ENCODE results near the gene GAS7.

Gene GAS7

DNA sequence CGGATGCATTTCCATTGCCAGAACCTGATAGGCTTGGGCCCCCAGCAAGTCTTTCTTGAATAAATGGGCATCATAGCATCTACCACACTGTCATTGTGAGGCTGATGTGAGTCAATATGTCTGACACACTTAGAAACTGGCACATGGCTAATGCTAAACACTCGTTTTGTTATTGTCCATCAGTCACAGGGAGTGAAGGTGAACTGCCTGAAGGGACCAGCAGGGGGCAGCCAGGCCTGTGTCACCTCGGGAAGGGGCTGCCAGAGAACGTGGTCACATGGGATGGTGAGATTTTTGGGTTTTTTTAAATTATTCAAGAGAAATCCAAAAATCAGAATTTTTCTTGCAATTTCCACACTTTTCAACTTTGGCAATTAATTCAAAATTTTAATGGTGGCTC, 292.5 kb downstream of the GAS7 start:
- peak; percentile 8 to 33 for DNase-seq

GRCh38 chr17:9905078-9905415, 293.4 kb downstream of the GAS7 start, which contains the start of gene RCVRN:
Gene RCVRN, minus strand, starts transcription at chr17:9905271. Its CDS starts 91 bp downstream, at chr17:9905180.
- no peak for DNase-seq

DNA sequence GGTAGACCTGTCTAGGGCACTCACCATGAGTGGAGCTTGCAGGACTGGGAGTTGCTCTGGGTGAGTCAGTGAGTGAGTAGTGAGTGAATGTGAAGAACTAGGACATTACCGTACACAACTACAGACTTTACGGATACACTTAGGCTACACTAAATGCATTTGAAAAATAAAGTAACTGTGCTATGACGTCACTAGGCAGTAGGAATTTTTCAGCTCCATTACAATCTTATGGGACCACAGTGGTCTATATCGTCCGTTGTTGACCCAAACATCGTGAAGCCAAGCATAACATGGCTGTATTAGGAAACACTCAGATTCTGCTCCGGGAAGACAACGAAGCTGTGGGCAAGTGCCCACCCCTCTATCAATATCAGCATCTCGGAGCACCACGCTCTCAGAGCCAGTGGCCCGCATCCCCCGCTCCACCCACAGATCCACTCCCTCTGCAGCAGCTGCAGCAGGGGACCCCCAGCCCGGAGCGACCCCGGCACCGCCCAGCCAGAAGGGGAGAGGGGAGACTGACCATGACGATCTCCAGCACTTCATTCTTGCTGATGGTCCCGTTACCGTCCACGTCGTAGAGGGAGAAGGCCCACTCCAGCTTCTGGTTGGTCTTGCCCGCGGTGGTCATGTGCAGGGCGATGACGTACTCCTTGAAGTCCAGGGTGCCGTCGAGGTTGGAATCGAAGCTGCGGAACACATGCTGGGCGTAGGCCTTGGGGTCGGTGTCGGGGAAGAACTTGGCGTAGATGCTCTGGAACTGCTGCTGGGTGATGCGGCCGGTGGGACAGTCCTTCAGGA, 293.9 kb downstream of the GAS7 start:
- DNase-seq: no peak

DNA sequence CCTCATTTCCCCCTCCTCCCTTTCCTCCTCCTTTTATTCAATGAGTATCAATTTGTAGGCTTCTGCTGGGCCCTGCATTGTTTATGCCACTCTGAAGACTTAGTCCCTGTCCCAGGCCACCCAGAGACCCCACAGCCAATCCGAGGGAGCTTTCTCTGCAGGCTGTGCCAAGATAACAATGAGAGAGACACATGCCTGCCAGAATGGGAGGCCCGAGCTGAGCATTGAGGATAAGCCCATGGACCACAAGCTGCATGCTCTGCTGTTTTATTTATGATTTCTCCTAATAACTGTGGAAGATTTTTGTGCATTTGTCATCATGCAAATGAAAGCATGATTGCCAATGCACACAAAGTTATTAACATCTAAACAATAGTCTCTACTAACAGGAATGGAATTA, 296.3 kb downstream of the GAS7 start:
- DNase-seq: no peak

DNA sequence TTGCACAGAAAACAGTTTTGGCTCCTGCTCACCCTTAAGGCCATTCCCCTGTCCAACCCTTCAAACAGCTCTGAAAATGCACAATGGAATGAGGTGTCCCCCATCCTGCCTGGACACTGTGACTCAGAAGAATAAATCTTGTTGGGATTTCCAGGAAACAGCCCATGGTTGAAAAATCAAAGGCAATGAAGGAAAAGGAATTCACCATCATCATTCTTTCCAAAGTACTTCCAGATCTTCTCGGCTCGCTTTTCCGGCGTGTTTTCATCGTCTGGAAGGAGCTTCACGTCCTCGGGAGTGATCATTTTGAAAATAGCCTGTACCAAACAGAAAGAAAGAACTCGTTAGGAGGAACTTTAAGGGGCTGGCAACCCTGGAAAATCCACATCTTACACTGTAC, 297.6 kb downstream of the GAS7 start:
- no peak for DNase-seq

DNA sequence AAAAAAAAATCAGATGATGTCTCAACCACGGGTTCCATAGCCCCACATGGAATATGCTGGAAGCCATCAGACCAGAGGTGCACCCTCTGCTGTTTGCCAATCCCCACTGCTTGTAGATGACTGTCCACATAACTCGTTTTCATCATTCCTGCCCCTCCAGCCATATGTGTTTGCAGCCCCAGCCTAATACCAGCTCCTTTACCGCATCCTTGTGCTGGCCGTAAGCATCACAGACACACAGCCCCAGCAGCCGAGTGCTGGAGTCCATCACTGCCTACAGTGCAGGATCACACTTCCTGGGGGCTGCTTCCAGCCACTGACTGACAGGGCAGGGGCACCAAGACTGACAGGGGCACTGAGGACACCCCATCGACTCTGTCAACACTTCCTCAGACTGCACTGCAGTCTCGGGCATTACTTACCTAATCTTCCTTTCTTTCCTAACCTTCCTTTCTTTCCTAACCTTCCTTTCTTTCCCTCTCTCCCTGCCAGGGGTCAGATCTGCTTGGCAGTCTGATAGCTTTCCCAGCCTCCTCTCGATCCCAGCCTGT, 298.3 kb downstream of the GAS7 start:
- DNase-seq: no peak

GRCh38 chr17:9899280-9900043, 298.9 kb downstream of the GAS7 start:
- no peak for DNase-seq

GRCh38 chr17:9898812-9899211, 299.6 kb downstream of the GAS7 start:
- no peak for DNase-seq

- no peak for DNase-seq
Measured at GRCh38 chr17:9897372-9897968, 300.9 kb downstream of the GAS7 start.

- DNase-seq: peak; percentile 22 to 35
Measured at GRCh38 chr17:9895923-9896322, 302.5 kb downstream of the GAS7 start.

GRCh38 chr17:9894231-9894630, 304.2 kb downstream of the GAS7 start:
- no peak for DNase-seq

DNA sequence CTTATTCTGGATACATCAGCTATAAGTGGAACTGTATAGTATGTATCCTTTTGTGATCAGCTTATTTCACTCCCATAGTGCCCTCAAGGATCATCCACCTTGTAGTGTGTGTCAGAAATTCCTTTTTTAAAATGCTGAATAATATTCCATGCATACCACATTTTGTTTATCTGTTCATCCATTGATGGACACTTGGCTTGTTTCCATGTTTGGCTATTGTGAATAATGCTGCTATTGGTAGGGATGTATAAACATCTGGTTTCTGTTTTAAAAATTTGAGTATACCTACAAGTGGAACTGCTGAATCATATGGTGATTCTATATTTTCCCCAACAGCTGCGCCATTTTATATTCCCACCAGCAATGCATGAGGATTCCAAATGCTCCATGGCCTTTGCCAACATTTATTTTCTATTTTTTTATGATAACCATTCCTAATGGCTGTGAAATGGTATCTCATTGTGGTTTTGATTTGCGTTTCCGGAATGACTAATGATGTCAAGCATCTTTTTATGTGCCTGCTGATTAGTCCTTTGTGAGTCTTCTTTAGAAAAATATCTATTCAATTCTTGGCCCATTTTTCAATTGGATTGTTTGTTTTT, 304.9 kb downstream of the GAS7 start:
- DNase-seq: no peak

- peak; percentile 43 to 45 for DNase-seq
Measured at GRCh38 chr17:9890124-9890523, 308.3 kb downstream of the GAS7 start.

DNA sequence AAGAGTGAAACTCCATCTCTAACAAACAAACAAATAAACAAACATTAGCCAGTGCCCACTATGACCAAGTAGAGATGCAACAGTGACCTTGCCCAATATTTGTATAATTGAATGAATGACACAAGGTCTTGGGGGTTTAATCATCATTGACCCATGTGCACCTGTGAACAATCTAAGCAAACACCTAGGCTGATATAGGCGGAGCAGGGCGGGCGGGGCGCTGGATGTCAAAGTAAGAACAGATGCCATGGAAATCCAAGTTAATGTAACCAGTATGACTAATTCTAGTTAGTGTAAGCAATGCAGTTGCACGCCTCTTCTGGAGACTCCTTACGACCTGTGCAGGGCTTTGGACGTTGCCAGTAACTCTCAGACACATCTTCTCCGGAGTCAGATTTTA, 310.9 kb downstream of the GAS7 start:
- no peak for DNase-seq

DNA sequence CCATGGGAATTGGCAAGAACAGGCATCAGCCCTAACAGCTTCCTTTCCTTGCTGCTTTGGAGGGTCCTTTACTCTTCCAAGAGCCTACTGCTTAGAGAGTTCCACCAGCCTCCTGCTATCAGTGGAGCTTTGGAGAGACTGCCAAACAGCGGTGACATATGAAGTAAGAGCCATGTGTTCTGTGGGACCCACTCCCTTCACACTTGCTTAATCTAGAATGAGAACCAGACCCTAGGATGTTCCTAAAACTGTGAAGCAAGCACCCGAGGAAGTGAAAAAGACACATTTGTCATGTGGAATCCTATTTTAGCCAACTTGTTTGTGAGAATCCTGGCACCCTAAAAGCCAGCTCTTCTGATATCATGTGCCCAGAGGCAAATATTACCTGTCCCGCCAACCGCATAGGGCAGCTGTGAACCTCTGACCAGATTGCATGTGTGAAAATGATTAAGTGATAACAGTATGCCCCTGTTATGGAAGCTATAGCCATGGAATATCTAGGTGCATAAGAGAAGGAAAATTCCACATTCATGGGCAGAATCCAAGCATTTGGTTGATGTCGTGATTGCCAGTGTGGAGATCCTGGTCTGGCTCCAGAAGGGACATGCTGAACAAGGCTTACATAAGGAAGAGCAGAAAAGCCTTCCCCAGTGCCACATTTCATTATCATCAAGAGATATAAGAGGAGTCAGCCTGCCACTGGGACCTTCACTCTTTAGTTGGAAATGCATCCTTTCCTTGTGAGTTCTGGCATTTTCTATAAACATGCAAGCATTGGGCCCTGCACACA, 312.1 kb downstream of the GAS7 start:
- peak in 1 of 2 donors; percentile 49 for DNase-seq

DNA sequence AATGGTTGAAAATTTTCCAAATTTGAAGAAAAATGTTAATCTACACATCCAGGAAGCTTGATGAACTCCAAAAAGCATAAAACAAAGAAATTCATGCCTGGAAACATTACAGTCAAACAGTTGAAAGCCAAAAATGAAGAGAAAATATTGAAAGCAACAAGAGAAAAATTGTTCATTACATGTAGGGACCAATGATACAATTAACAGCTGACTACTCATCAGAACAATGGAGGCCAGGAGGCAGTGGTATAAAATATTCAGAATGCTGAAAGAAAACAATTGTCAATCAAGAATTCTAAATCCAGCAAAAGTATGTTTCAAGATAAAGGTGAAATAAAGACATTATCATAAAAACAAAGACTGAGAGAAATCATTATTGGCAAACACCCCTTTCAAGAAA, 315.0 kb downstream of the GAS7 start:
- DNase-seq: no peak

- peak; percentile 73 to 89 for DNase-seq
Measured at GRCh38 chr17:9880582-9880999, 317.8 kb downstream of the GAS7 start.

DNA sequence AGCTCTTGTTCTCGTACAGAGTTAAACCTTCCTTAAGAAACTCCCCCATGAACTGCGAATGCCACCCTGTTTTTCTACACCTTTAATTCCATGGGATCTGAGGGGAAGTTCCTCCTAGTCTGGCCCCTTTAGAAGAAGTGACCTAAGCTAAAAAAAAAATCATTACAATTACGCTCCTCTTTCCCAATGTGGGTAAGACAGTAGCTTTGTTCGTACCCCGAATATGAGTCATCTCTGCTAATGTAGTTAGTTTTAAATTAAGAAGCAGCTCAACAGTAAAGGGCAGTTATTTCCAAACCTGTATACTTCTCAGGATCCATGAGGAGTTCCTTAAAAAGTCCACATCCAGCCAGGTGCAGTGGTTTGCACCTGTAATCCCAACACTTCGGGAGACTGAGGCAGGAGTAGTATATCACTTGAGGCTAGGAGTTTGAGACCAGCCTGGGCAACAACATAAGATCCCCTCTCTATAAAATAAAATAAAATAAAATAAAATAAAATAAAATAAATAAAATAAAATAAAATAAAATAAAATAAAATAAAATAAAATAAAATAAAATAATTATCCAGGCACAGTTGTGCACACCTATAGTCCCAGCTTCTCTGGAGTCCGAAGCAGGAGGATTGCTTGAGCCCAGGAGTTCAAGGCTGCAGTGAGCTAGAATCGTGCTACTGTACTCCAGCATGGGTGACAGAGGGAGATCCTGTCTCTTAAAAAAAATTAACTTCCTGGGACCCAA, 319.4 kb downstream of the GAS7 start:
- DNase-seq: peak; percentile 44 to 78

- no peak for DNase-seq
Measured at GRCh38 chr17:9878356-9878755, 320.1 kb downstream of the GAS7 start.

GRCh38 chr17:9875441-9875840, 323.0 kb downstream of the GAS7 start:
- no peak for DNase-seq

GRCh38 chr17:9874722-9875121, 323.7 kb downstream of the GAS7 start:
- no peak for DNase-seq

DNA sequence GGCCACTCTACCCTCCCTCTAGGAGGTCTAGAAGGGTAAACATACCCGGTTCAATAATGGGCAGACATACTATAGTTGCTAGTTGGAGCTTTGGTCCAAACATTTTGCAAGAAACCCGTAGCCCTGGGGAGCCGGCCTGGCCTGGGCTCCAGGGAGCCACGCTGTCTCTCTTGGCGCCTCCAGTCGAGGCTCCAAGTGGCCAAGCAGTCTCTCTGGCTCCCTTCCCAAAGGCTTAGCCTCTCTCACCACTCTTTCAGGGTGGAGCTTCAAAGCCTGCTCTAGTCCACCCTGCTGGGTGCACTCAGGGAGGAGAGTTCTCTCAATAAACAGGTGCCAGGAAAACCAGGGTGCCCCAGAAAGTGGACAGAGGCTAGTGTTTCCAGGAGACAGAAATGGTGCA, 325.6 kb downstream of the GAS7 start:
- DNase-seq: no peak

Data from inflammatory macrophage treated with lipopolysaccharide for 1 hour (primary cell).